CD4-positive, alpha-beta T cell treated with Interleukin-15 for 1 hour (primary cell): ENCODE data around the gene PTPRN2.
"Not testable (repeated sequence)": the region's sequence is repeated elsewhere in the genome, so short reads cannot be mapped to it uniquely, and the experiment has no call there.

Experiments used
- DNase-seq: peaks from one replicate; pipeline ENCODE4 v3.0.0-alpha.2; 2020

Gene PTPRN2

GRCh38 chr7:157995815-157996214 lies 591.8 kb downstream of the PTPRN2 start:
- no peak for DNase-seq

GRCh38 chr7:157994319-157994718 lies 593.3 kb downstream of the PTPRN2 start:
- DNase-seq = no peak

- DNase-seq = no peak
Measured at GRCh38 chr7:157993406-157994105, 594.1 kb downstream of the PTPRN2 start.

- DNase-seq = no peak
Measured at GRCh38 chr7:157992511-157993160, 595.0 kb downstream of the PTPRN2 start.

GRCh38 chr7:157991761-157992160 lies 595.9 kb downstream of the PTPRN2 start:
- DNase-seq = no peak

GRCh38 chr7:157991351-157991750 lies 596.3 kb downstream of the PTPRN2 start:
- no peak for DNase-seq

GRCh38 chr7:157990881-157991250 lies 596.8 kb downstream of the PTPRN2 start:
- DNase-seq = no peak

- no peak for DNase-seq
Measured at GRCh38 chr7:157990226-157990880, 597.3 kb downstream of the PTPRN2 start.

- DNase-seq = no peak
Measured at GRCh38 chr7:157989589-157989988, 598.0 kb downstream of the PTPRN2 start.

GRCh38 chr7:157987906-157988305 lies 599.7 kb downstream of the PTPRN2 start:
- no peak for DNase-seq

GRCh38 chr7:157986051-157986450 lies 601.6 kb downstream of the PTPRN2 start:
- no peak for DNase-seq

GRCh38 chr7:157985636-157986035 lies 602.0 kb downstream of the PTPRN2 start:
- DNase-seq = no peak

GRCh38 chr7:157984423-157985163 lies 603.0 kb downstream of the PTPRN2 start:
- DNase-seq = no peak

- DNase-seq = no peak
Measured at GRCh38 chr7:157983502-157984422, 603.9 kb downstream of the PTPRN2 start.

GRCh38 chr7:157981778-157982177 lies 605.8 kb downstream of the PTPRN2 start:
- no peak for DNase-seq

- no peak for DNase-seq
Measured at GRCh38 chr7:157980774-157981173, 606.8 kb downstream of the PTPRN2 start.

GRCh38 chr7:157980341-157980731 lies 607.3 kb downstream of the PTPRN2 start:
- not testable (repeated sequence) for DNase-seq

- no peak for DNase-seq
Measured at GRCh38 chr7:157979636-157980340, 607.8 kb downstream of the PTPRN2 start.

- DNase-seq = no peak
Measured at GRCh38 chr7:157978766-157979165, 608.9 kb downstream of the PTPRN2 start.

- no peak for DNase-seq
Measured at GRCh38 chr7:157977717-157978496, 609.7 kb downstream of the PTPRN2 start.

- no peak for DNase-seq
Measured at GRCh38 chr7:157977306-157977705, 610.3 kb downstream of the PTPRN2 start.
